SU-DHL-6 (cell line): ENCODE data around the gene CADPS.

Experiments
- EZH2phosphoT487 ChIP-seq: fragments of 200-600 bp; sonication (generic), shearing (Covaris generic); conservative IDR thresholded peaks from 2 replicates; pipeline ENCODE4 v1.6.1; 2018; ENCODE audit warnings: mild to moderate bottlenecking, antibody characterized with exemption, low read length, moderate library complexity, mixed read lengths
- TF ChIP-seq, protein P1 (sequence below): fragments of 200-600 bp; sonication (generic); IDR thresholded peaks from one replicate; pipeline ENCODE4 v1.5.1; 2017; ENCODE audit warnings: antibody characterized with exemption, mild to moderate bottlenecking, low read length, moderate library complexity; ENCODE audit not compliant: insufficient read depth, poor library complexity, severe bottlenecking

DNA sequence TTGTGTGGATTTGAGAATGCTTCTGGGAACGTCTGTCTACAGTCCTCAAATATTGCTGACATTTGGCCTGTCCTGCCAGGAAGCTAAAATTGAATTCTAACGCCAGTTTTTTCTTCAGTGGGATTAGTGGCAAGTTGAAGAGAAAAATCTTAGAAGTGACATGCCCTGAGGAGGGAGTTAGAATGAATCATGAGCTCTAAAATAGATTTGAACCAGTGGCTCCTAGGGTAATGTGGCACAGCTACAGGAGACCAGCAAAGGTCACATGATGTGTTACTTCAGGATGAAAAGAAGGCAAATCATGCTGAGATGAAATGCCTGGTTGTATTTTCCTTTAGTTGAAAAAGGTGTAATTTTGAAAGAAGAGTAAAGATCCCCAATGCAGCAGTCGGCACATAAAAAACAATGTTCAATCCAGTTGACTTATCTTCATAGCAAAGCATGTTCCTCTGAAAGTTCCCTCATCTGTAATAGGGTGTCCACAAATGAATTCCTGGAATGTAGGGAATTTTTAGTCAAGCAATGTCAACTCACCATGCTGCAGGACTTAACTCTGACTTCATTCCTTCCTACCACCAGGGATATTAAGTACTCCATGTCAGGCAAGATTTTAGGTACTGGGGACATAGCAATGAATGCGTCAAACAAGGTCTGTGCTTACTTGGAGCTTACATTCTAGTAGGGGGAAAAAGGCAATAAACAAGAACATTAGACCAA is 171.6 kb downstream of the CADPS start:
- TF ChIP-seq EZH2phosphoT487: no peak
- TF ChIP-seq, protein P1, sequence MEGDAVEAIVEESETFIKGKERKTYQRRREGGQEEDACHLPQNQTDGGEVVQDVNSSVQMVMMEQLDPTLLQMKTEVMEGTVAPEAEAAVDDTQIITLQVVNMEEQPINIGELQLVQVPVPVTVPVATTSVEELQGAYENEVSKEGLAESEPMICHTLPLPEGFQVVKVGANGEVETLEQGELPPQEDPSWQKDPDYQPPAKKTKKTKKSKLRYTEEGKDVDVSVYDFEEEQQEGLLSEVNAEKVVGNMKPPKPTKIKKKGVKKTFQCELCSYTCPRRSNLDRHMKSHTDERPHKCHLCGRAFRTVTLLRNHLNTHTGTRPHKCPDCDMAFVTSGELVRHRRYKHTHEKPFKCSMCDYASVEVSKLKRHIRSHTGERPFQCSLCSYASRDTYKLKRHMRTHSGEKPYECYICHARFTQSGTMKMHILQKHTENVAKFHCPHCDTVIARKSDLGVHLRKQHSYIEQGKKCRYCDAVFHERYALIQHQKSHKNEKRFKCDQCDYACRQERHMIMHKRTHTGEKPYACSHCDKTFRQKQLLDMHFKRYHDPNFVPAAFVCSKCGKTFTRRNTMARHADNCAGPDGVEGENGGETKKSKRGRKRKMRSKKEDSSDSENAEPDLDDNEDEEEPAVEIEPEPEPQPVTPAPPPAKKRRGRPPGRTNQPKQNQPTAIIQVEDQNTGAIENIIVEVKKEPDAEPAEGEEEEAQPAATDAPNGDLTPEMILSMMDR: no peak
